GM18907 (cell line): ENCODE data around the gene PLAAT1.

Source experiments
- ATAC-seq: cut with Tn5 transposase; IDR thresholded peaks from one replicate; pipeline ENCODE4 v1.9.1; 2021; ENCODE audit warnings: mild to moderate bottlenecking, moderate library complexity; ENCODE audit not compliant: unreplicated experiment

Gene PLAAT1

DNA sequence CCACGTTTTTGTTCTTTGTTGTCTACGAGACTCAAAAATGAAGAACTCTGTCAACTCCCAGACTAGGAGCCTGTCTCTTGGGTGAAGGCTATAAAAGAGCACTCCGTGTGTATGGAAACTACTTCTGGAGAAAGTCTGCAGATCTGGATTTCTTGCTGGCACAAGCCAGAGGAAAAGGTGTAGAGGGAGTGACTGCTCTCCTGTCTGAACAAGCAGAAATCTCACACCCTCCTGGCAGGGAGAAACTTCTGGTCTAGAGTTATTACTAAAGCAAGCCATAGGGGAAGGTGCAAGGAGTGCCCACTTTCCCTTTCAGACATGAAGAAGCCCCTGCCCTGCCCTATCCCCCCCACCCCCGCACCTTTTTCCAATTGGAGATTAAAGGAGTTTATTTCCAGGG lies 9.5 kb downstream of the PLAAT1 start:
- no peak for ATAC-seq

GRCh38 chr3:193253986-193254660 lies 13.1 kb downstream of the PLAAT1 start:
- ATAC-seq = no peak

GRCh38 chr3:193261970-193262369 lies 20.9 kb downstream of the PLAAT1 start:
- no peak for ATAC-seq

- ATAC-seq = no peak
Observed at GRCh38 chr3:193262707-193263106, 21.7 kb downstream of the PLAAT1 start.

DNA sequence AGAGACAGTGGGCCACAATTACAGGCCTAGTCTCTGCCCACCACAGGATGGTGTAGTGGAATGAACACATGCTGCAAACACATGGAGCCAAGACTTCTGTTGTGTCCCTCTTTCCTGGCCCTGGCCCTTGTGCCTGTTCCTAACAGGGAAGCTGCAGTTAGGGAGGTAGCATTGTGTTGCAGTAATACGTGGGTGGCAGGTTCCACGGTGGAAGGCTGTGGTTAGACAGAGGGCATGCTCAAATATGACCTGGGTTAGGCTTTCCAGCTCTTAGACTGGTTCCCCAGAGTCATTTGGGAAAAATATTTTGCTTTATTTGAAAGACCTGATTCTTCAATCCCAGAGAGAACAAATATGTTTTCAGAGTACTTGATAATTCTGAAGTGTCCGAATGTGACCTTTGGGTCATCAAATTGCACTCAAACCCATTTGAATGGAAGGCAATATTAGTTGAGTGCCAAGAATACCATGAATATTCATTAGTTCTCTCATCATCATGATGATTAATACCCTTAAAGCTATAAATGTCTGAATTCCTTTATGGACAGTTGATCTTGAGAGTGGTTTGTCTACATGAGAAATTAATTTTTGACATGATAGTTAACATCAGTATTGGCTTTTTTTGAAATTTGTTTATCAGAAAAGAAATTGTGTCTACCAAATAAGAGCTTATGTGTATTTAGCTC lies 28.5 kb downstream of the PLAAT1 start:
- no peak for ATAC-seq

DNA sequence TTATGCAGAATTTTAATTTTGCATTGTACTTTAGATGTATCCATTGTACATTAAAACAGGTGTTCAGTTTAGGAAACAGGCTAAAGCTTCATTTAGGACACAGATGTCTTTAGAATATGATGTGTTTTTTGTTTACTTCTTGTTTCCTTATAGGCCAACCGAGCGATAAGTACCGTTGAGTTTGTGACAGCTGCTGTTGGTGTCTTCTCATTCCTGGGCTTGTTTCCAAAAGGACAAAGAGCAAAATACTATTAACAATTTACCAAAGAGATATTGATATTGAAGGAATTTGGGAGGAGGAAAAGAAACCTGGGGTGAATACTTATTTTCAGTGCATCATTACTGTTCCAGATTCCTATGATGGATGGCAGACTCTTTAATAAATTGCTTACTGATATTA lies 29.4 kb downstream of the PLAAT1 start:
- no peak for ATAC-seq

DNA sequence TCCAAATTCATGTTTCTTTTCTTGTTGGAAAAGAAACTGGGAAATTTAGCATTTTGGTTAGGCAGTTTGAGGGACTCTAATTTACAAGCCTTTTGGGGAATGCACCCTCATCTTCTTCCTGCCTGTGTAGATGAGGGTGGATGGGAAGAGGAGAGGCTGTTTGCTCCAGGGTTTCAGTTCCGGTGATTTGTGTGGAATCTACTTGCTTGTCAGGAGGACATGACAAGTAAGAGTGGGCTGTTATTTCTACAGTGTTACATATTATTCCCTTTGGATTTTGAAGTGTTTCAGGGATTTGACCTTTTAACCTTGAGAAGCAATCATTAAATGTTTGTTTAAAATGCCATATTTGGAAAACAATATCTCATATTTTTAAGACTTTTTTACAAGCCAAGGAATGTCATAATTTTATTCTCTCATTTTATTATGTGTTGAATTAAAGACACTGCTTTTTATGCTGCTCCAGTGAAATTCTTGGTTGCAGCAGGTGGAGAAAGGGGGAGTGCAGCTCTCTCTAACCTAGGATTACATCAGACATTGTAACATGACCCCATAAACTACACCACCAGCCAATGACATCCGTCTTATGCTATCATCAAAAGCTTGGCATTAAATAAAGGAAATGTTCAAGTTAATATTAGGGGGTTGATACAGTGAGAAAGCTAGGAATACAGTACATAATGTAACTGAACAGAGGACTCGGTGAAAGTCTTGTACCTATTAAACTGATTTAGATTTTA lies 30.2 kb downstream of the PLAAT1 start:
- no peak for ATAC-seq

DNA sequence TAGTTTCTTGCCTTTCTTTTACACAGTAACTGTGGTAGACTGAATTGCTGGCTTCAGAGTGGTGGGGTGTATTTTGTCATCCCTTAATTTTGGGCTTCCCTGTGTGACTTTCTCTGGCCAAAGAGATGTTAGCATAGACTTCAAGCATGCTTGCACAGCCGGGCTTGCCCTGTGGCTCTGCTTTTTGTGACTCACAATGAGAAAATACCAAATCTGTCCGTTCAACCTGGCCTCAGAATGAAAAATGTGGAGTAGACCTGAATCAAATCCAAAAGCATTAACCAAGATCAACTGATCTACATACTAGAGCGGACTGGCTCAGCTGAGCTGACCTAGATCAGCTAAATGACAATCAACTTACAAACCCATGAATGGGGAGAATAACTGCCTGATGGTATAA lies 51.4 kb downstream of the PLAAT1 start:
- ATAC-seq = no peak

DNA sequence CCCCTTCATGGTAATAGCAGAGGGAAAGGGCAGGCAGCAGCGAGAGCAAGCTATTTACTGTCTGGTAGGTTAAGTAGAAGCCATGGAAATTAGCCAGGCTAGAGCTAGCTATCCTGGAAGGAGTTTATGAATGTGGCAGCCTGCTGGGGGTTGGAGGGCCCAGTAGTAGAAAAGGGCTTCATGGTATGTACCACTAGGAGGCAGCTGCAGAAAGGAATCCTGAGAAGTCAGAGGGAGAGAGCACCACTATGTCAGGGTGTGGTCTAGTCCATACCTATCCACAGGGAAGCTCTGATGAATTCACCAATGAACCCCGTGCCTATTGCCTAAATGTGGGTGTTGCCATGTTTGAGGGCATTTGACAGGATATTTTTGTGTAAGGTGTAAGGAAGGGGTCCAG lies 55.0 kb downstream of the PLAAT1 start:
- no peak for ATAC-seq

DNA sequence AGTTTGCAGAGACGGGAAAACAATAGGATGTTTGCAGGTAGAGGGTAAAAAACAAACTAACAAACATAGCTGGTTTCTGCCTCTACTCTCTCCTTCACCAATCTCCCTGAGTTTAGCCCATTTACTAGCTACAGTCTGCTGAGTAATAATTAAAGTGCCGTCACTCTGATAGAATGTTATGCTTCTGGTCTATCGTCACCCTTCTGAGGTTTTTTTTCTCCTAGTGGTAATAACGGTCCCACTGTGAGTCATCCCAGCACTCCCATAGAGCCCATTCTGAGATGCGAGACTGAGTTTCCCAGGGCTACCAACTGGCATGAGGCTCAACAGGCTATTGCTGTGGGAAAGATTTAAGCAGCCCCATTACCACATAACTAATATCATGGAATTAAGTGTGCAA lies 56.4 kb downstream of the PLAAT1 start:
- no peak for ATAC-seq

GRCh38 chr3:193301433-193301832 lies 60.4 kb downstream of the PLAAT1 start:
- ATAC-seq = no peak

DNA sequence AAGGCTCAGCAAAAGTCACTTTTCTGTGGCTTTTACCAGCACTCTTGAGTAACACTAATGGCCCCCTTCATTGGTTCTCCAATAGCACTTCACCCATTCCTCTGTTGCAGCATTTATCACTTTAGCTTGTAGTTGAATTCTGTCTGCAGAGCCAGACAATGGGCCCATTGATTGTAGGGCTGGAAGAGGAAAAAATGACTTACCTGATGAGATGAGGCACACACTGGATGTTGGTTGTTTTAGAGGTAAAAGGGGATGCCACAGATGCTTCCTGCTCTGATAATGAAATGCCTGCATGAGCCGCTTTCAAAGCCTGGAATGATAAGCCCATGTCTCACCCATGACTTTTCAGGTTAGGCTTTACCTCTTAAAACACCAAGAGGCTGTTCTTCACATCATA lies 64.3 kb downstream of the PLAAT1 start:
- ATAC-seq = no peak

DNA sequence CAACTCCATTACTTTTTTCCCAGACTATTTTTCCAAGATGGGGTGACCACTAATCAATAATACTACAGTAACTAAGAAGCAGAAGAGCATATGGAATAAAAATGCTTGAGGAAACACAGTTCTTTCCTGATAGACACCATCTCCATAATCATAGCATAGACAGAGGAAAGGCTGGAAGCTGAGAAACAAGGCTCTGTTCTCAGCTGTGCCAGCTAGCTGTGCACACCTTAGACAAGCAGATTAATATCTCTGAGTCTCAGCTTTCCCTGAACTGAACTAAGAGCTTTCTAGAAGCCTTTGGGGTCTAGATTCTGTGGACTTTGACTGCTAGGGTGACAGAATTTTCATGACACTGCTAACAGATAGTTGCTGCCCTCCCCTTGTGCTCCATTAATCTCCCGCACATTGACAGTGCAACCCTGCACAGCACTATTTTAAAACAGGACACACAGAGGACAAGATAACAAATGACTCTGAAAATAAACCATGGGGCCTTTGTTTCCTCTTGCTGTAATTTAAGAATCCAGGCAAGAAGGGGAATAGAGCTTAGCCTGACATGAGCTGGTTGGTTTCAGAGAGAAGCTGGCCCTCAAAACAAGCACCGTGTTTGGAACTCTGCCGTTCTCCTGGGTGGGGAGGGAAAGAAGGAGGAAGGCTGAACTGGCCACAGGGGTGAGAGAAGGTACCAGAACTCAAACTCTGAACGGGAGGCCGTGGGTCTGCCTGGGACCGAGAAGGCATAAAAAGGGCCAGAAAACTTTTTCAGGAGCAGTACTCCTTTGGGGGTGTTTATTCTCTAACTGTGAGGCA lies 70.1 kb downstream of the PLAAT1 start:
- no peak for ATAC-seq

GRCh38 chr3:193313061-193313958 lies 72.3 kb downstream of the PLAAT1 start:
- no peak for ATAC-seq

DNA sequence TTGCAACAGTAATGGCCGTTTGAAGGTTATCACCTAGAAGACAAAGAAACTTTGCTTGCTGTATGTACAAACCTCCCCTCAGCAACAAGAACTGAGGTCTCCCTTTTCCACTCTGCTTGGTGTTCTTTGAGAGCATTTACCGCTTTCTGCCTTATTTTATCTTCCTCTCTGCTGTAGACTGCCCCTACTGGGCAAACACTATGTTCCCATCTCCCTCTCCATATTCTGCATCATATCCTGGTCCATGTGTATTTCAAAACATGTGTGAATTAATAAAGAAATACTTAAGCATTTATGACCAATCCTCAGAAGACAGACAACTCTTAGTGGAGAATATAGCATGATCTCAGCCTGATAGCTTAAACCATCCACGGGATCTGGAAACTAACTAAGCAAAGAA lies 73.1 kb downstream of the PLAAT1 start:
- no peak for ATAC-seq

DNA sequence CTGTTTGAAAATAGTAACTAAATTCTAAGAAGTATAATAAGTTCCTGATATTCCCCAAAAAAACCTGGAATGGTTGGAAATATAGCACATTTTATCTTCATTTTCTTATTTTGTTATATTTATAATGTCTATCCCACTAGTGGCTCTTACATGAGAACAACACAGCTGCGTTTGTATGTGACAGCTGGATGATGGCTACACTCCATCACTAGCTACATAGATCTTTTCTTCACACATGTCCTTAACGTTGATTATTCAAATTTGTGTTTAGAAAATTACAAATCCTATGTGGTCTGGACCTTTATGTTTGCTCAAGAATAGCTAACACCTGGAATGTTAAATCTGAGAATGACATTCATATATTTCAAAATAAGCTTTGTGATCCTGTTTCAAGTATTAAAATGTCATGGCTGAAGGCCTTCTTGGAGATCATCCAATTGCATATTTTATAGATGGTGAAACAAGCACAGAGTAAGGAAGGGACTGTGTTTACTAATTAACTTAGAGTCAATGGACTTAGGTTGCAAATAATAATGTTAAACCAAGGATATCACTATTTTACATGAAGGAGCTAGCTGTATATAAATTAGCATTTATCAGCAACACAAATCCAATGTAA lies 76.8 kb downstream of the PLAAT1 start:
- no peak for ATAC-seq
